ENCODE measurements around the gene GPR3.

DNA sequence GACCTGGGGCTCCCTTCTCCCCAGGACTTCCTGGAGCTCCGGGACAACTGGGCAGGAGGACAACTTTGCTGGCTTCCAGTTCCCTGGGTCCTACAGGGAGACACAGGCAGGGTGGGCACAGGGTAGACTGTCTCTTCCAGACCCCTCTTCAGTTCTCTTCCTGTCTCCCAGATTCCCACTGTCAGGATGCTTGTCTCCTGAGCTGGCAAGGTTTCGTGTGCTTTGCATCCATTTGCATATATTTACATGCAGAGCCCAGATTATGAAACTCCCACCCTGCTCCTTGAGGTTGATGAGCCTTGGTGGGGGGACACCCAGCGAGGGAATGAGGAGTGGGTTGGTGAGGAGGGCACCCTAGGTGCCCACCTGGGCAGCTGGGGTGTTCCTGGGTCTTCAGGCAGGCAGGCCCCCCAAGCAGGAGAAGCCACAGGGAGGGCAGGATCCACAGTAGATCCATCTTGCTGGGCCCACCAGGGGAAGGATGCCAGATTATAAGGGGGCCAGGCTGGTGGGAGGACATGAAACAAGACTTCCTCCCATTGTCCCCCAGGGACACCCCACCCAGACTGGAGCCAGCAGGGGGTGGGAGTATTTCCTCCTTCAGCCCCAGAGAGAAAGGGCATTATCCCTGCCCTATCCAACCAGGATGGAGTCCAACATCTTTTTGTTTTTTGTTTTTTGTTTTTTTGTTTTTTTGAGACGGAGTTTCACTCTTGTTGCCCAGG is 17.9 kb upstream of the GPR3 start, which contains the start of gene FCN3:
- TF ChIP-seq POLR2A (IDR thresholded peaks at IDR 0.05), result no peak
- no peak for TF ChIP-seq CTCF (IDR thresholded peaks at IDR 0.05)
